H9 (cell line): ENCODE measurements around the gene CC2D2A. TPM values are rescaled to one million over a fixed set of nuclear protein-coding genes. Genes with fewer than 3 reads are reported as not detected.

Experiments used
- DNase-seq: peaks from one replicate; pipeline ENCODE4 v3.0.0-alpha.2; 2017
- H2AFZ ChIP-seq: one replicate; pipeline ENCODE4 v1.6.1; 2013; ENCODE audit warnings: mild to moderate bottlenecking, low read length, control low read depth, moderate library complexity
- H2AK5ac ChIP-seq: 2 replicates; pipeline ENCODE4 v1.6.1; 2013; ENCODE audit warnings: low read length, control low read depth, mixed read lengths; ENCODE audit not compliant: insufficient read length
- H2BK120ac ChIP-seq: one replicate; pipeline ENCODE4 v1.6.1; 2013; ENCODE audit warnings: low read depth, mild to moderate bottlenecking, low read length, control low read depth, inconsistent platforms; ENCODE audit not compliant: poor library complexity, severe bottlenecking
- H2BK12ac ChIP-seq: 2 replicates; pipeline ENCODE4 v1.6.1; 2013; ENCODE audit warnings: low read length, control low read depth, mixed read lengths, low read depth; ENCODE audit not compliant: insufficient read length
- H2BK15ac ChIP-seq: 2 replicates; pipeline ENCODE4 v1.6.1; 2013; ENCODE audit warnings: low read depth, low read length, control low read depth
- H2BK20ac ChIP-seq: one replicate; pipeline ENCODE4 v1.6.1; 2013; ENCODE audit warnings: low read depth, mild to moderate bottlenecking, low read length, control low read depth, inconsistent platforms; ENCODE audit not compliant: poor library complexity, severe bottlenecking
- H2BK5ac ChIP-seq: 2 replicates; pipeline ENCODE4 v1.6.1; 2013; ENCODE audit warnings: low read length, control low read depth, mixed read lengths; ENCODE audit not compliant: insufficient read length
- H3K14ac ChIP-seq: 2 replicates; pipeline ENCODE4 v1.6.1; 2013; ENCODE audit warnings: low read length, control low read depth; ENCODE audit not compliant: insufficient read depth
- H3K18ac ChIP-seq: 2 replicates; pipeline ENCODE4 v1.6.1; 2013; ENCODE audit warnings: low read depth, mild to moderate bottlenecking, mixed read lengths, low read length, control low read depth; ENCODE audit not compliant: insufficient read length
- H3K23ac ChIP-seq: 2 replicates; pipeline ENCODE4 v1.6.1; 2013; ENCODE audit warnings: low read length, control low read depth, mixed read lengths, low read depth; ENCODE audit not compliant: insufficient read length
- H3K23me2 ChIP-seq: 2 replicates; pipeline ENCODE4 v1.6.1; 2013; ENCODE audit warnings: low read depth, mild to moderate bottlenecking, mixed read lengths, low read length, control low read depth; ENCODE audit not compliant: insufficient read length, poor library complexity, severe bottlenecking
- H3K27ac ChIP-seq: 2 replicates; pipeline ENCODE4 v1.5.1; 2013; ENCODE audit warnings: low read length, control low read depth, mixed read lengths, low read depth; ENCODE audit not compliant: insufficient read length
- H3K27me3 ChIP-seq: 2 replicates; pipeline ENCODE4 v1.6.1; 2013; ENCODE audit warnings: low read length, control low read depth, inconsistent platforms; ENCODE audit not compliant: insufficient read depth
- H3K4ac ChIP-seq: 2 replicates; pipeline ENCODE4 v1.6.1; 2013; ENCODE audit warnings: low read depth, mild to moderate bottlenecking, control low read depth, inconsistent platforms, low read length, moderate library complexity
- H3K4me1 ChIP-seq: 2 replicates; pipeline ENCODE4 v1.6.1; 2013; ENCODE audit warnings: low read length, control low read depth, inconsistent platforms; ENCODE audit not compliant: insufficient read depth
- H3K4me2 ChIP-seq: 2 replicates; pipeline ENCODE4 v1.6.1; 2013; ENCODE audit warnings: low read length, control low read depth, mixed read lengths; ENCODE audit not compliant: insufficient read length, insufficient read depth
- H3K56ac ChIP-seq: 2 replicates; pipeline ENCODE4 v1.6.1; 2013; ENCODE audit warnings: low read depth, mild to moderate bottlenecking, mixed read lengths, low read length, control low read depth; ENCODE audit not compliant: insufficient read length
- H3K79me1 ChIP-seq: 2 replicates; pipeline ENCODE4 v1.6.1; 2013; ENCODE audit warnings: low read depth, mild to moderate bottlenecking, moderate library complexity, low read length, control low read depth, inconsistent platforms; ENCODE audit not compliant: insufficient read depth, poor library complexity, severe bottlenecking
- H3K79me2 ChIP-seq: 2 replicates; pipeline ENCODE4 v1.6.1; 2013; ENCODE audit warnings: low read length, control low read depth, inconsistent platforms; ENCODE audit not compliant: insufficient read depth
- H3K9ac ChIP-seq: 2 replicates; pipeline ENCODE4 v1.6.1; 2013; ENCODE audit warnings: low read length, control low read depth, mixed read lengths; ENCODE audit not compliant: insufficient read length; ENCODE audit errors: extremely low read depth
- H3K9me3 ChIP-seq: one replicate; pipeline ENCODE4 v1.6.1; 2013; ENCODE audit warnings: low read depth, low read length, inconsistent platforms; ENCODE audit not compliant: control insufficient read depth
- H3T11ph ChIP-seq: one replicate; pipeline ENCODE4 v1.6.1; 2013; ENCODE audit warnings: mild to moderate bottlenecking, low read length, control low read depth, inconsistent platforms
- H4K20me1 ChIP-seq: one replicate; pipeline ENCODE4 v1.6.1; 2013; ENCODE audit not compliant: control insufficient read depth, insufficient read length, insufficient read depth
- H4K5ac ChIP-seq: 2 replicates; pipeline ENCODE4 v1.6.1; 2013; ENCODE audit warnings: low read depth, mild to moderate bottlenecking, mixed read lengths, low read length, control low read depth; ENCODE audit not compliant: insufficient read length
- H4K8ac ChIP-seq: replicated peaks from 2 replicates; pipeline ENCODE4 v1.6.1; 2013; ENCODE audit warnings: low read length, control low read depth, mixed read lengths, low read depth; ENCODE audit not compliant: insufficient read length
- H4K91ac ChIP-seq: 2 replicates; pipeline ENCODE4 v1.6.1; 2013; ENCODE audit warnings: low read depth, mild to moderate bottlenecking, moderate library complexity, mixed read lengths, low read length, control low read depth; ENCODE audit not compliant: insufficient read length
- H3K27ac Mint-ChIP-seq, 3 experiments: 2 replicates in 2 of 3; 3 replicates in 1 of 3; pipeline ENCODE4 v1.8.0; 2020 to 2021; ENCODE audit warnings: mixed read lengths in 3 of 3, mild to moderate bottlenecking in 1 of 3, moderate library complexity in 1 of 3
- H3K27me3 Mint-ChIP-seq: 2 replicates; pipeline ENCODE4 v1.8.0; 2021; ENCODE audit warnings: low read depth, mild to moderate bottlenecking, moderate library complexity, mixed read lengths
- H3K36me3 Mint-ChIP-seq, 3 experiments: 2 replicates in 2 of 3; 3 replicates in 1 of 3; pipeline ENCODE4 v1.8.0; 2020 to 2021; ENCODE audit warnings: low read depth in 3 of 3, mixed read lengths in 3 of 3; ENCODE audit not compliant: insufficient read depth in 1 of 3
- H3K4me1 Mint-ChIP-seq, 2 experiments: 2 replicates each; pipeline ENCODE4 v1.8.0; 2020; ENCODE audit warnings: mixed read lengths in 2 of 2
- H3K4me3 Mint-ChIP-seq, 2 experiments: 2 replicates in 1 of 2; 3 replicates in 1 of 2; pipeline ENCODE4 v1.8.0; 2020 to 2021; ENCODE audit warnings: mild to moderate bottlenecking in 2 of 2, mixed read lengths in 2 of 2, moderate library complexity in 1 of 2
- H3K9me3 Mint-ChIP-seq, 2 experiments: 2 replicates in 1 of 2; 3 replicates in 1 of 2; pipeline ENCODE4 v1.8.0; 2020; ENCODE audit warnings: mild to moderate bottlenecking in 2 of 2, mixed read lengths in 2 of 2, moderate library complexity in 1 of 2
- WGBS: extraction: QIAGEN DNeasy Blood & Tissue Kit; methylation state at CpG from one replicate; pipeline ENCODE4 v1.1.7; 2013; ENCODE audit warnings: missing lambda C conversion rate, low lambda C conversion rate, mixed read lengths; ENCODE audit not compliant: insufficient read length; ENCODE audit errors: extremely low coverage; 5-methylcytosine and 5-hydroxymethylcytosine counted together
- total RNA-seq: library from RNA; stranded (reverse); gene quantifications from 2 replicates; pipeline ENCODE4 v1.2.1, GENCODE V29; 2021
- TF ChIP-seq, protein P1 (sequence below): fragments of 200-600 bp; sonication (generic); conservative IDR thresholded peaks from 3 replicates; pipeline ENCODE4 v1.8.0; 2021; ENCODE audit warnings: antibody characterized with exemption, mild to moderate bottlenecking

CC2D2A gene
- total RNA-seq, 1 experiment from 2014 or later: 10.4 TPM

DNA sequence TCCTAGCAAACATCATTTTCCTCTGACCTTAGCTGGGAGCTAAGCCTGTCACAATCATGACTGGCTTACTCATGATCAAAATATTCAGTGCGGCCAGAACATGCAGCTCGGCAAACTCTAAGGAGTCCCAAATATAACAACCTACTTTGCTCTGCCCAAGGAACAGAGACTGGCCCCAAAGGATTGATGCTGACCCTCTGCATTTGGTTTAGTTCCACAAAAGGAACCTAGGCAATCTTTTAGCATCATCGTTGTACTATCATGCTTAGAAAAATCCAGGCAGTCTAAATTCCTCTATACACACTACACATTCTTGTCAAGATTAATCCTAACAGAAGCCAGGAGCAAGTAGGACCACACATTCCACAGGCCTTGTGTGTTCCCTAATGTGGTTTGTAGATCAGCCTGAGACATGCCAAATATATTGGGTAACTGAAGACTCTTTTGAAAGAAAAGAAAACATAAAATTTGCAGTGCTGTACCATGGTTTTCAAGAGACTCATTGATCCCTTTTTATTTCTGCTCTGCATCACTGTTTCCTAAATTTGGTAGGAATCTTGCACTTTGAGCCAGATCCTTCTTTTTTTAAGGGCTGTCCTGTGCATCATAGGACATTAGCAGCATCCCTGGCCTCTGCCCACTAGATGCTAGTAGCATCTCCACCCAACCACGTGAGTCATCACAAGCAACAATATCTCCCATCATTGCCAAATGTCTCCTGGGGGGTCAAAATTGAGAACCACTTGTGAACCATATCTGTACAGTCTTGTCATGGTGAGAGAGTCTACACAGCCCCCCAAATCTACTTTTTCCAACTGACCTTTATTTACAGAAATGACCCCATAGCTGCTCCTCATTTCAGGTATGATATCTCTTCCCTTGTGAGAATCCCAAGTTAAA lies 17.6 kb upstream of the CC2D2A start:
- no peak overlapping the region for H4K5ac ChIP-seq
- no peak overlapping the region for H3K27ac ChIP-seq
- no peak overlapping the region for H4K91ac ChIP-seq
- Mint-ChIP-seq H3K27me3 (no peaks in the 10 kb centered on the region), H3K27ac (no peak overlapping the region), H3K9me3 (no peaks in the 10 kb centered on the region; a peak in 1 of 5 replicates), H3K4me3 (no peak overlapping the region), H3K36me3 (no peaks in the 10 kb centered on the region), H3K4me1 (peaks cover 6 to 11% of the 10 kb centered on the region in 2 experiments)
- H2BK5ac ChIP-seq: no peak overlapping the region
- no peak overlapping the region for H2BK20ac ChIP-seq
- no peak overlapping the region for H3K9ac ChIP-seq
- no peak overlapping the region for H2BK12ac ChIP-seq
- H3K18ac ChIP-seq: no peak overlapping the region
- no peak overlapping the region for H3K4me2 ChIP-seq
- H3K27me3 ChIP-seq: no peaks in the 10 kb centered on the region
- no peak overlapping the region for H2BK15ac ChIP-seq
- no peak overlapping the region for H2AK5ac ChIP-seq
- H3K23me2 ChIP-seq: no peaks in the 10 kb centered on the region
- H3K23ac ChIP-seq: no peak overlapping the region
- no peak for DNase-seq
- no peak overlapping the region for H3K56ac ChIP-seq
- no peak overlapping the region for H3K4ac ChIP-seq
- no peak overlapping the region for H4K8ac ChIP-seq
- no peaks in the 10 kb centered on the region for H3K9me3 ChIP-seq
- no peaks in the 10 kb centered on the region for H4K20me1 ChIP-seq
- no peak overlapping the region for H2BK120ac ChIP-seq
- whole genome bisulfite sequencing: no CpG with 5 or more reads among the region's 4 CpGs
- no peak overlapping the region for H3K14ac ChIP-seq
- no peaks in the 10 kb centered on the region for H3K79me2 ChIP-seq
- H2AFZ ChIP-seq: no peak overlapping the region
- TF ChIP-seq, protein P1, sequence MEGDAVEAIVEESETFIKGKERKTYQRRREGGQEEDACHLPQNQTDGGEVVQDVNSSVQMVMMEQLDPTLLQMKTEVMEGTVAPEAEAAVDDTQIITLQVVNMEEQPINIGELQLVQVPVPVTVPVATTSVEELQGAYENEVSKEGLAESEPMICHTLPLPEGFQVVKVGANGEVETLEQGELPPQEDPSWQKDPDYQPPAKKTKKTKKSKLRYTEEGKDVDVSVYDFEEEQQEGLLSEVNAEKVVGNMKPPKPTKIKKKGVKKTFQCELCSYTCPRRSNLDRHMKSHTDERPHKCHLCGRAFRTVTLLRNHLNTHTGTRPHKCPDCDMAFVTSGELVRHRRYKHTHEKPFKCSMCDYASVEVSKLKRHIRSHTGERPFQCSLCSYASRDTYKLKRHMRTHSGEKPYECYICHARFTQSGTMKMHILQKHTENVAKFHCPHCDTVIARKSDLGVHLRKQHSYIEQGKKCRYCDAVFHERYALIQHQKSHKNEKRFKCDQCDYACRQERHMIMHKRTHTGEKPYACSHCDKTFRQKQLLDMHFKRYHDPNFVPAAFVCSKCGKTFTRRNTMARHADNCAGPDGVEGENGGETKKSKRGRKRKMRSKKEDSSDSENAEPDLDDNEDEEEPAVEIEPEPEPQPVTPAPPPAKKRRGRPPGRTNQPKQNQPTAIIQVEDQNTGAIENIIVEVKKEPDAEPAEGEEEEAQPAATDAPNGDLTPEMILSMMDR: no peak
- no peaks in the 10 kb centered on the region for H3K79me1 ChIP-seq
- H3K4me1 ChIP-seq: no peaks in the 10 kb centered on the region
- H3T11ph ChIP-seq: no peak overlapping the region
